ENCODE data around the gene SLC50A1. TPM values are rescaled to one million over a fixed set of nuclear protein-coding genes. Genes with fewer than 3 reads are reported as not detected.

SLC50A1 gene
- polyA plus RNA-seq, 1 donor (not counting 4 experiments of a cell fraction or from before 2014, with no cell fraction given), result 54.5 TPM

- no peaks in the 10 kb centered on the region for H3K79me2 ChIP-seq (ENCODE audit: control insufficient read depth, insufficient read depth, low read length)
- H3K4me3 ChIP-seq (ENCODE audit: control insufficient read depth in 2 of 3, extremely low read depth in 1 of 3, insufficient read depth in 2 of 3, low read depth in 1 of 3, low read length in 3 of 3), result no peak overlapping the region
- no peaks in the 10 kb centered on the region for H3K9me3 ChIP-seq (ENCODE audit: control insufficient read depth, low read depth, low read length)
- FAIRE-seq (no peak), DNase-seq (ENCODE audit: low read depth, low spot score) (no peak)
- H2AFZ ChIP-seq (ENCODE audit: control insufficient read depth, low read length), result no peak overlapping the region
- no peaks in the 10 kb centered on the region for H3K36me3 ChIP-seq (ENCODE audit: control insufficient read depth in 2 of 2, extremely low read depth in 1 of 2, insufficient read depth in 2 of 2, low read length in 2 of 2)
- H3K9ac ChIP-seq (ENCODE audit: control insufficient read depth, extremely low read depth, insufficient read depth, low read length), result no peak overlapping the region
- H3K4me2 ChIP-seq (ENCODE audit: control insufficient read depth, extremely low read depth, insufficient read depth, low read depth, low read length), result no peak overlapping the region
- H3K27me3 ChIP-seq (ENCODE audit: control insufficient read depth, extremely low read depth, insufficient read depth, low read length), result no peaks in the 10 kb centered on the region
- H4K20me1 ChIP-seq (ENCODE audit: control insufficient read depth, extremely low read depth, insufficient read depth, low read length), result no peaks in the 10 kb centered on the region
- H3K27ac ChIP-seq (ENCODE audit: control insufficient read depth, insufficient read depth, low read length), result no peak overlapping the region
- dilution Hi-C loops (cut with MboI; ENCODE audit: extremely low pct_ligation_motif_present, low sequenced_read_pairs), result no loop called here
- peaks cover 5% of the 10 kb centered on the region for H3K4me1 ChIP-seq (ENCODE audit: control insufficient read depth, extremely low read depth, insufficient read depth, low read length)
- no peak for TF ChIP-seq CTCF (optimal IDR thresholded peaks at IDR 0.05 in 1 of 3, IDR thresholded peaks at IDR 0.05 in 1 of 3, conservative IDR thresholded peaks at IDR 0.05 in 1 of 3; ENCODE audit: extremely low read depth in 1 of 3, insufficient read depth in 2 of 3, low read length in 3 of 3)
- no peak for TF ChIP-seq EZH2 (IDR thresholded peaks at IDR 0.05; ENCODE audit: low read length)
- H3K9me1 ChIP-seq (ENCODE audit: control insufficient read depth, extremely low read depth, insufficient read depth, low read length), result no peaks in the 10 kb centered on the region
These were observed 50.1 kb downstream of the SLC50A1 start for GRCh38 chr1:155185783-155186066.

- Histone ChIP-seq H3K4me3 (ENCODE audit: control insufficient read depth in 2 of 3, extremely low read depth in 1 of 3, insufficient read depth in 2 of 3, low read depth in 1 of 3, low read length in 3 of 3) (no peak overlapping the region), H3K9ac (ENCODE audit: control insufficient read depth, extremely low read depth, insufficient read depth, low read length) (no peak overlapping the region), H3K9me3 (ENCODE audit: control insufficient read depth, low read depth, low read length) (no peaks in the 10 kb centered on the region), H3K36me3 (ENCODE audit: control insufficient read depth in 2 of 2, extremely low read depth in 1 of 2, insufficient read depth in 2 of 2, low read length in 2 of 2) (no peaks in the 10 kb centered on the region), H3K9me1 (ENCODE audit: control insufficient read depth, extremely low read depth, insufficient read depth, low read length) (no peaks in the 10 kb centered on the region), H4K20me1 (ENCODE audit: control insufficient read depth, extremely low read depth, insufficient read depth, low read length) (no peaks in the 10 kb centered on the region), H3K27me3 (ENCODE audit: control insufficient read depth, extremely low read depth, insufficient read depth, low read length) (no peaks in the 10 kb centered on the region), H2AFZ (ENCODE audit: control insufficient read depth, low read length) (no peak overlapping the region), H3K4me2 (ENCODE audit: control insufficient read depth, extremely low read depth, insufficient read depth, low read depth, low read length) (no peak overlapping the region), H3K79me2 (ENCODE audit: control insufficient read depth, insufficient read depth, low read length) (no peaks in the 10 kb centered on the region), H3K4me1 (ENCODE audit: control insufficient read depth, extremely low read depth, insufficient read depth, low read length) (peaks cover 5% of the 10 kb centered on the region), H3K27ac (ENCODE audit: control insufficient read depth, insufficient read depth, low read length) (no peak overlapping the region)
- FAIRE-seq (no peak), DNase-seq (ENCODE audit: low read depth, low spot score) (no peak)
- TF ChIP-seq CTCF (optimal IDR thresholded peaks at IDR 0.05 in 1 of 3, IDR thresholded peaks at IDR 0.05 in 1 of 3, conservative IDR thresholded peaks at IDR 0.05 in 1 of 3; ENCODE audit: extremely low read depth in 1 of 3, insufficient read depth in 2 of 3, low read length in 3 of 3), result no peak
- TF ChIP-seq EZH2 (IDR thresholded peaks at IDR 0.05; ENCODE audit: low read length), result no peak
- dilution Hi-C loops (cut with MboI; ENCODE audit: extremely low pct_ligation_motif_present, low sequenced_read_pairs), result no loop called here
These were observed 50.6 kb downstream of the SLC50A1 start for GRCh38 chr1:155186067-155186793.
